Measurements from ENCODE around the gene CNPY2.
A peak's percentile ranks its signal among the peaks of the same experiment; 100 is the strongest.
"Not testable (repeated sequence)": the region's sequence is repeated elsewhere in the genome, so short reads cannot be mapped to it uniquely, and the experiment has no call there.

Gene CNPY2

GRCh38 chr12:56358836-56359532 is 43.2 kb upstream of the CNPY2 start:
- Mint-ChIP-seq H3K4me3 (peak overlapping the region; percentile 97), H3K27me3 (ENCODE audit: low read depth, poor library complexity) (peaks cover 29% of the 10 kb centered on the region), H3K27ac (no peak overlapping the region), H3K36me3 (ENCODE audit: low read depth) (peaks cover 20% of the 10 kb centered on the region), H3K9me3 (no peaks in the 10 kb centered on the region), H3K4me1 (peaks cover 23% of the 10 kb centered on the region)
- TF ChIP-seq CTCF (IDR thresholded peaks at IDR 0.05), result no peak
- no peak for DNase-seq

GRCh38 chr12:56351325-56351724 is 35.5 kb upstream of the CNPY2 start:
- Mint-ChIP-seq H3K4me1 (no peaks in the 10 kb centered on the region), H3K4me3 (no peak overlapping the region), H3K36me3 (ENCODE audit: low read depth) (peaks cover 55% of the 10 kb centered on the region), H3K27me3 (ENCODE audit: low read depth, poor library complexity) (peaks cover 3% of the 10 kb centered on the region), H3K27ac (no peak overlapping the region), H3K9me3 (no peaks in the 10 kb centered on the region)
- no peak for DNase-seq
- no peak for TF ChIP-seq CTCF (IDR thresholded peaks at IDR 0.05)

GRCh38 chr12:56350662-56351061 is 34.9 kb upstream of the CNPY2 start:
- Mint-ChIP-seq H3K27ac (no peak overlapping the region), H3K4me3 (no peak overlapping the region), H3K36me3 (ENCODE audit: low read depth) (peaks cover 57% of the 10 kb centered on the region), H3K27me3 (ENCODE audit: low read depth, poor library complexity) (peaks cover 3% of the 10 kb centered on the region), H3K9me3 (no peaks in the 10 kb centered on the region), H3K4me1 (no peaks in the 10 kb centered on the region)
- no peak for DNase-seq
- TF ChIP-seq CTCF (IDR thresholded peaks at IDR 0.05), result no peak

GRCh38 chr12:56348776-56349175 is 33.0 kb upstream of the CNPY2 start:
- no peak for DNase-seq
- TF ChIP-seq CTCF (IDR thresholded peaks at IDR 0.05), result no peak
- Mint-ChIP-seq H3K36me3 (ENCODE audit: low read depth) (peaks cover 50% of the 10 kb centered on the region), H3K27ac (no peak overlapping the region), H3K9me3 (no peaks in the 10 kb centered on the region), H3K4me3 (no peak overlapping the region), H3K27me3 (ENCODE audit: low read depth, poor library complexity) (peaks cover 3% of the 10 kb centered on the region), H3K4me1 (no peaks in the 10 kb centered on the region)

- peaks cover 57% of the 10 kb centered on the region for H3K36me3 Mint-ChIP-seq (ENCODE audit: low read depth)
- not testable (repeated sequence) for H3K27ac Mint-ChIP-seq; H3K4me1 Mint-ChIP-seq; H3K9me3 Mint-ChIP-seq; H3K27me3 Mint-ChIP-seq (ENCODE audit: low read depth, poor library complexity); DNase-seq; H3K4me3 Mint-ChIP-seq
Measured at GRCh38 chr12:56347255-56347654, 31.5 kb upstream of the CNPY2 start.

GRCh38 chr12:56346675-56347074 is 30.9 kb upstream of the CNPY2 start:
- Mint-ChIP-seq H3K9me3 (no peaks in the 10 kb centered on the region), H3K27me3 (ENCODE audit: low read depth, poor library complexity) (peaks cover 3% of the 10 kb centered on the region), H3K4me3 (no peak overlapping the region), H3K36me3 (ENCODE audit: low read depth) (peaks cover 57% of the 10 kb centered on the region), H3K4me1 (no peaks in the 10 kb centered on the region), H3K27ac (no peak overlapping the region)
- no peak for TF ChIP-seq CTCF (IDR thresholded peaks at IDR 0.05)
- DNase-seq, result no peak

- H3K27me3 Mint-ChIP-seq (ENCODE audit: low read depth, poor library complexity); H3K4me3 Mint-ChIP-seq; DNase-seq; H3K9me3 Mint-ChIP-seq; H3K4me1 Mint-ChIP-seq; H3K27ac Mint-ChIP-seq: not testable (repeated sequence)
- peaks cover 26% of the 10 kb centered on the region for H3K36me3 Mint-ChIP-seq (ENCODE audit: low read depth)
Measured at GRCh38 chr12:56342290-56342689, 26.5 kb upstream of the CNPY2 start.

Data from nephron progenitor cell (in vitro differentiated cells).